PFSK-1 (cell line): Measurements from ENCODE around the gene OMP.

Experiments used
- FOXP2 ChIP-seq: optimal IDR thresholded peaks from 2 replicates; pipeline ENCODE3; 2011; ENCODE audit warnings: borderline replicate concordance, control low read depth, inconsistent platforms; ENCODE audit not compliant: insufficient read depth; ENCODE audit errors: extremely low read length, extremely low read depth
- POLR2AphosphoS5 ChIP-seq: IDR thresholded peaks from 2 replicates; pipeline ENCODE4 v1.6.1; 2012; ENCODE audit warnings: low read depth, mild to moderate bottlenecking, control low read depth, low read length, moderate library complexity
- REST ChIP-seq, 2 experiments: IDR thresholded peaks; 2 replicates each; pipeline versions ENCODE4 v1.6.1 to v1.8.0; 2011 to 2012; ENCODE audit warnings: low read depth in 2 of 2, low read length in 2 of 2, control low read depth in 1 of 2, inconsistent platforms in 1 of 2, mild to moderate bottlenecking in 1 of 2, moderate library complexity in 1 of 2; ENCODE audit not compliant: insufficient read depth in 1 of 2
- SIN3A ChIP-seq: IDR thresholded peaks from 2 replicates; pipeline ENCODE4 v1.6.1; 2012; ENCODE audit warnings: mild to moderate bottlenecking, low read length, moderate library complexity, borderline replicate concordance; ENCODE audit not compliant: insufficient read depth
- TAF1 ChIP-seq: IDR thresholded peaks from 2 replicates; pipeline ENCODE4 v1.6.1; 2012; ENCODE audit warnings: low read length, control low read depth, borderline replicate concordance; ENCODE audit not compliant: insufficient read depth

The OMP gene

GRCh38 chr11:77120571-77120970, 17.9 kb downstream of the OMP start:
- TF ChIP-seq POLR2AphosphoS5 = no peak
- no peak for TF ChIP-seq FOXP2
- TF ChIP-seq REST (IDR thresholded peaks at IDR 0.05; ENCODE audit: insufficient read depth in 1 of 2, low read depth in 2 of 2, low read length in 2 of 2) = no peak
- TF ChIP-seq TAF1 = no peak
- no peak for TF ChIP-seq SIN3A

- no peak for TF ChIP-seq REST (IDR thresholded peaks at IDR 0.05; ENCODE audit: insufficient read depth in 1 of 2, low read depth in 2 of 2, low read length in 2 of 2)
- no peak for TF ChIP-seq POLR2AphosphoS5
These were observed 18.5 kb downstream of the OMP start for GRCh38 chr11:77121096-77121640.

GRCh38 chr11:77121876-77122575, 19.4 kb downstream of the OMP start:
- TF ChIP-seq POLR2AphosphoS5 (no peak), REST (IDR thresholded peaks at IDR 0.05; ENCODE audit: insufficient read depth in 1 of 2, low read depth in 2 of 2, low read length in 2 of 2) (no peak), FOXP2 (no peak), TAF1 (no peak), SIN3A (no peak)

GRCh38 chr11:77122576-77123212, 20.1 kb downstream of the OMP start:
- TF ChIP-seq TAF1 (no peak), POLR2AphosphoS5 (no peak), SIN3A (no peak), FOXP2 (no peak), REST (IDR thresholded peaks at IDR 0.05; ENCODE audit: insufficient read depth in 1 of 2, low read depth in 2 of 2, low read length in 2 of 2) (no peak)

- TF ChIP-seq TAF1 (no peak), POLR2AphosphoS5 (no peak), FOXP2 (no peak), REST (IDR thresholded peaks at IDR 0.05; ENCODE audit: insufficient read depth in 1 of 2, low read depth in 2 of 2, low read length in 2 of 2) (no peak), SIN3A (no peak)
These were observed 21.0 kb downstream of the OMP start for GRCh38 chr11:77123591-77123990.
